HFF-Myc (cell line): ENCODE results near the gene FSTL4.

Source experiments
- DNase-seq: peaks from one replicate; pipeline ENCODE4 v3.0.0-alpha.2; 2011; ENCODE audit warnings: low read depth; ENCODE audit errors: extremely low read depth
- H3K4me3 ChIP-seq: replicated peaks from 2 replicates; pipeline ENCODE4 v1.5.1; 2011; ENCODE audit warnings: low read depth, mild to moderate bottlenecking, control low read depth, low read length
- TF ChIP-seq, protein P1 (sequence below): IDR thresholded peaks from 2 replicates; pipeline ENCODE4 v1.5.1; 2012; ENCODE audit warnings: mild to moderate bottlenecking, low read depth, low read length, control low read depth; ENCODE audit errors: missing control alignments

FSTL4 gene

DNA sequence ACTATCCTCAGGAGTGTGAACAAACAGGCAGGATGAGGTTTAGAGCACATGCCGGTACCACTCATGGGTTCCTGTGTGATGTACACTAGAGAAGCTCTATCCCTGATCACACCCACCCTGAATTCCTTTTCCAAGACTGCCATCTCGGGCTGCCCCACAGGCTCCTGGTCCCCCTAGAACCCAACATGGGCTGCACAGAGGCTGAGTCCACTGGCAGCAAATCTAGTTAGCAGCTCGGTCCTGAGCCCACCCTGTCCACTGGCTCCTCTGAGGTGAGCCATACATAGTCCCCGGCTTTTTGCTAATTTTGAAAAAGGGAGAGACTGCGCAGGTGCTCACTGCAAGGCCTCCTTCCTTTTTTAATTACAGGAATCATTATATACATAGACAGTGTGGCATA lies 227.0 kb downstream of the FSTL4 start:
- TF ChIP-seq, protein P1, sequence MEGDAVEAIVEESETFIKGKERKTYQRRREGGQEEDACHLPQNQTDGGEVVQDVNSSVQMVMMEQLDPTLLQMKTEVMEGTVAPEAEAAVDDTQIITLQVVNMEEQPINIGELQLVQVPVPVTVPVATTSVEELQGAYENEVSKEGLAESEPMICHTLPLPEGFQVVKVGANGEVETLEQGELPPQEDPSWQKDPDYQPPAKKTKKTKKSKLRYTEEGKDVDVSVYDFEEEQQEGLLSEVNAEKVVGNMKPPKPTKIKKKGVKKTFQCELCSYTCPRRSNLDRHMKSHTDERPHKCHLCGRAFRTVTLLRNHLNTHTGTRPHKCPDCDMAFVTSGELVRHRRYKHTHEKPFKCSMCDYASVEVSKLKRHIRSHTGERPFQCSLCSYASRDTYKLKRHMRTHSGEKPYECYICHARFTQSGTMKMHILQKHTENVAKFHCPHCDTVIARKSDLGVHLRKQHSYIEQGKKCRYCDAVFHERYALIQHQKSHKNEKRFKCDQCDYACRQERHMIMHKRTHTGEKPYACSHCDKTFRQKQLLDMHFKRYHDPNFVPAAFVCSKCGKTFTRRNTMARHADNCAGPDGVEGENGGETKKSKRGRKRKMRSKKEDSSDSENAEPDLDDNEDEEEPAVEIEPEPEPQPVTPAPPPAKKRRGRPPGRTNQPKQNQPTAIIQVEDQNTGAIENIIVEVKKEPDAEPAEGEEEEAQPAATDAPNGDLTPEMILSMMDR, result no peak
- no peak overlapping the region for H3K4me3 ChIP-seq
- DNase-seq, result no peak

DNA sequence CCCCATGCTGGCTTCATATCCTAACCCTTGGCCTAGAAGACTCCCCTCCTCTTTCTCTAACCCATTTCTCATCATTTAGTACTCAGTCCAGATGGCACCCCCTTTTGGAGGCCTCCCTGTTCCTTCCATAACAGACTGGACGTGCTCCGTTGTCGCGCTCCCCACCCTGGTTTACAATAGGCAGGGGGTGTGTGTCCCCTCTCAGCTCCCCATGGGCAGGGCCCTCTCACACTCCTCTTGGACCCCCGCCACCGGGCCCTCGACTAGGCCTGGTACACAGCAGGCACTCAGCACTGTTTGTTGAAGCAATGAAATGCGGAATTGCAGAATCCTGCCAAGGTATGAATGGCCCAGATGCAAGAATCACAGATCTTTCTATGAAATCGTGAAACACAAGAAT lies 227.4 kb downstream of the FSTL4 start:
- DNase-seq, result no peak
- H3K4me3 ChIP-seq, result no peak overlapping the region
- TF ChIP-seq, protein P1, result no peak

DNA sequence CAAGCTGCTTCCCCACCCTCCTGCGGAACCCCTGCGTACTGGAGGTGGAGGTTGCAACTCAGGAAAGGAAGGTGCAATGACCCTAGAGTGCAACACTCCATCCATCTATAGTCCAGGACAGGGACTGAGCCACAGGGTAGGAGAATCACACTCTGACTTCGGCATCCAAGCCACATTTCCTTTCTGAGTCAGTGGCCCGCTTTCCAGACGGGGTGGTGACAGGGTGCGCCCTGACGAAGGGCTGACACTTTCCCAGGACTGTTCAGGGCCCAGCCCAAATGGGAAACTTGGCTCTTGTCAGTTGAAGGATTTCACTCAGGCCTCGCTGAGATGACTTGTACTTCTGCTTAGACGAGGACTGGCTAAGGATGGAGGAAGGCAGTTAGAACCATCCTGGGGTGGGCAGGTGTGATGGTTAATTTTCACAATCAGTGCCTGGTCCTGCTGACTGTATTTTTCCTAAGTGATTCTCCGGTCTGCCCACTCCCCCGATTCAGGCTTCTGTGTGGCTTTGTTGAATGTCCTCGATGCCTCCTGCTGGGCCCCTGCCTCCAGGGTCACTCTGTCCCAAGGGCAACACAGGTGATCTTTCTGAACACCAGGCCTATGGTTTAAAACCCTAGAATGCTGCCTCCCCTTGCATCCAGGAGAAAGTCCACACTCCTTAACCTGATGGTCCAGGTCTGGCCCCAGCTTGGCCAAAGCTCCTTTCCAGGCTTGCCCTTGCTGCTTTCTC lies 228.1 kb downstream of the FSTL4 start:
- TF ChIP-seq, protein P1, result no peak
- DNase-seq, result no peak
- no peak overlapping the region for H3K4me3 ChIP-seq

DNA sequence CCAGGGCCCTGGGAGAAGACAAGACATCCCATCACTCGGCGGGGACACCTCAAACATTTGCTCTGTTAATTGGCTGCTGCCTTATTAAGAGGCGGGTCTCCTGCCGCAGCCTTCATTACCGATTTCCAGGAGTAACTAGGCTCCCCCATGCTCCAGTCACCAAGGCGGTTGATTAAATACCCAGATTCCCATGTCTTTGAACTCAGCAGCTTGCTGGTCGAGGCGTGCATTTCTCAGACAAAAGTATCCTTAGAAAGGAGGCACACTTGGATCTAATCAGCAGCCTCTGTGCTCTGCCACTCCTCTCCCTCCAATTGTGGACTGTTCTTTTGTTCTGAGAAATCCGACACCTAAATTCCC lies 228.8 kb downstream of the FSTL4 start:
- TF ChIP-seq, protein P1, result no peak
- DNase-seq, result no peak
- H3K4me3 ChIP-seq, result no peak overlapping the region

DNA sequence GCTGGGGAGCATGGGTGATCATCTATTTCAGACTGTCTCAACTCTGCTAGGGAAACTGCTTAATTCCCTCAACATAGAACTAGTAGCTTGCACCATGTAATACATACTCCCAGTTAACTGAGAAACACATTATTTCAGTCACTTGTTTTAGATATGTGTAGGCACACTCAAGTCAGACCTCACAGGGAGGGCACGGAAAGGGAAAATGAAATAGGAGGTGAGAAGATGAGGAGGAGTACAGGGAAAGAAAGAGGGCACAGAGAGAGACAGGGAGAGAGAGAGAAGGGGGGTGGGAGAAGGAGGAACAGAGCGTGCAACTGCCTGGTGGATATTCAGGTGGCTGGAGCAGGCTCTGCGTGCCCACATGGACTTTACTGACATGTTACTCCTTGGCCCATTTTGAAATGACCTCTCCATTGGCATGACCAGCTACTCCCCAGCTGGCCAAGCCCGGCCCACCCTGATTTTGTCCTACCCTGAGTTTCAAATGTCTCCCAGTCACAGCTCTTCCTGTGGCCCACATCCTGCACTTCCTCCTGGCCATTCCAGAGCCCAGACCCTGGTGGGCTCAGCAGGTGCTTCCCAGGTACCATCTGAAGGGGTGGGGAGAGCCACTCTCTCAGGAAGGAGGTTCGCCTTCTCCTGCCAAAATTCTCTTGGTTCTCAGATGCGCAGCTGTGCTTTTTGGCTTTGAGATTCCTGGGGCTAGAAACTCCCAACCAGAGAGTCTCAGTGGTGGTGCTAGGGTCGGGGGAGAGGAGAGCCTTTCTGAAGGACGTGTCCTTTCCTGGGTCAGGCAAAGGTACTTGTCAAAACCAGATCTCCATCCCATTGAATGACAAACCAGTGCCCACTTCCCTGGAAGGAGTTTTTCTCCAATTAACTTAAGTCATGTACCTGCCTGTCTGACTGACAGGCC lies 229.4 kb downstream of the FSTL4 start:
- H3K4me3 ChIP-seq, result no peak overlapping the region
- TF ChIP-seq, protein P1, result no peak
- DNase-seq, result no peak

DNA sequence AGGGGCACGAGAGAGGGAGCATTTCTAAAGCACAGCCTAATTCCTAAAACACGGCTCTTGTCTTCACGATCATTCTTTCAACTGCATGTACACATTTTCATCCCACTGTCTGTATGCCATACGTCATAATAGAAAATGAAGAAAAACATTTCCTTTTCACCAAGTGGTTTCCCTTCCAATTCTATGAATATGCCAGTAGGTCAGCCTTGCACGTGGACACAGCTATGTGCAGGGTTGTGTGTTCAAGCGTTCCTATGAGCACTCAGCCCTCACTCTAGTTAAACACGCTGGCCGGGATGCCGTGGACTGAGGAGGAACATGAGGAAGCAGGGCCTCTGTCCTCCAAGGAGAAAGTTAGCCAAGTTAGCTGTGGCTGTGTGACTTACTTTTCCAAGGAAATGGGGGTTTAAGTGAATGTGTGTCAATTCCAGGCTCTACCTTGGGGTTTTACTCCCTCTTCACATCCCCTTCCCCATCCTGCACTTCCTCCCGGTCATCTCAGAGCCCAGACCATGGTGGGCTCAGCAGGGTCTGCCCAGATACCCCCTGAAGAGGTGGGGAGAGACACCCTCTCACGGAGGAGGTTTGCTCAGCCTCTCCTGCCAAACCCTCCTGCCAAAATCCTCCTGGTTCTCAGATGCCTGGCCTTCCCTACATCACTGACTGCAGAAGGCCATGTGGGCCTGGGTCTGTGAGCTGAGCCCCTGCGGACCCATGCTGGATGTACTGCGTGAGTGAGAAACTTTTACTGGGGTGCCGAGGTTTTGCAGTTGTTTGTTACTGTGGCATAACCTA lies 230.6 kb downstream of the FSTL4 start:
- TF ChIP-seq, protein P1, result no peak
- no peak for DNase-seq
- no peak overlapping the region for H3K4me3 ChIP-seq
